ENCODE data around the gene FBL. TPM values are rescaled to one million over a fixed set of nuclear protein-coding genes. Genes with fewer than 3 reads are reported as not detected.

Gene FBL
- total RNA-seq, 1 donor from 2014 or later = 250 TPM

GRCh38 chr19:39839678-39840327 lies 6.4 kb downstream of the FBL start:
- H3K4me3 Mint-ChIP-seq (ENCODE audit: low read depth) = no peak overlapping the region
- no peaks in the 10 kb centered on the region for H3K27me3 Mint-ChIP-seq
- no peaks in the 10 kb centered on the region for H3K9me3 Mint-ChIP-seq (ENCODE audit: low read depth)
- no peak for TF ChIP-seq CTCF (IDR thresholded peaks at IDR 0.05; ENCODE audit: unreplicated experiment)
- no peak for DNase-seq (ENCODE audit: low spot score, unreplicated experiment)
- peaks cover 14% of the 10 kb centered on the region for H3K4me1 Mint-ChIP-seq (ENCODE audit: low read depth)
- H3K36me3 Mint-ChIP-seq (ENCODE audit: insufficient read depth) = peaks cover 13% of the 10 kb centered on the region
- peak overlapping the region; percentile 62 for H3K27ac Mint-ChIP-seq

GRCh38 chr19:39838569-39838968 lies 7.6 kb downstream of the FBL start:
- no peak overlapping the region for H3K27ac Mint-ChIP-seq

GRCh38 chr19:39837978-39838377 lies 8.2 kb downstream of the FBL start:
- Mint-ChIP-seq H3K27ac (no peak overlapping the region), H3K9me3 (ENCODE audit: low read depth) (no peaks in the 10 kb centered on the region), H3K4me1 (ENCODE audit: low read depth) (peaks cover 8% of the 10 kb centered on the region), H3K36me3 (ENCODE audit: insufficient read depth) (peaks cover 14% of the 10 kb centered on the region), H3K27me3 (no peaks in the 10 kb centered on the region), H3K4me3 (ENCODE audit: low read depth) (no peak overlapping the region)
- no peak for TF ChIP-seq CTCF (IDR thresholded peaks at IDR 0.05; ENCODE audit: unreplicated experiment)
- DNase-seq (ENCODE audit: low spot score, unreplicated experiment) = no peak

More at GRCh38 chr19:39838569-39838968, 7.6 kb downstream of the FBL start:
- peaks cover 8% of the 10 kb centered on the region for H3K4me1 Mint-ChIP-seq (ENCODE audit: low read depth)
- H3K9me3 Mint-ChIP-seq (ENCODE audit: low read depth) = no peaks in the 10 kb centered on the region
- no peak overlapping the region for H3K4me3 Mint-ChIP-seq (ENCODE audit: low read depth)
- TF ChIP-seq CTCF (IDR thresholded peaks at IDR 0.05; ENCODE audit: unreplicated experiment) = no peak
- no peak for DNase-seq (ENCODE audit: low spot score, unreplicated experiment)
- peaks cover 14% of the 10 kb centered on the region for H3K36me3 Mint-ChIP-seq (ENCODE audit: insufficient read depth)
- no peaks in the 10 kb centered on the region for H3K27me3 Mint-ChIP-seq

GRCh38 chr19:39834287-39834841 lies 11.8 kb downstream of the FBL start:
- DNase-seq (ENCODE audit: low spot score, unreplicated experiment) = no peak
- H3K36me3 Mint-ChIP-seq (ENCODE audit: insufficient read depth) = peaks cover 29% of the 10 kb centered on the region
- H3K9me3 Mint-ChIP-seq (ENCODE audit: low read depth) = no peaks in the 10 kb centered on the region
- H3K27ac Mint-ChIP-seq = peak overlapping the region; percentile 94
- H3K27me3 Mint-ChIP-seq = no peaks in the 10 kb centered on the region
- no peak for TF ChIP-seq CTCF (IDR thresholded peaks at IDR 0.05; ENCODE audit: unreplicated experiment)
- peaks cover 18% of the 10 kb centered on the region for H3K4me1 Mint-ChIP-seq (ENCODE audit: low read depth)
- H3K4me3 Mint-ChIP-seq (ENCODE audit: low read depth) = peak overlapping the region; percentile 86

- Mint-ChIP-seq H3K9me3 (ENCODE audit: low read depth) (no peaks in the 10 kb centered on the region), H3K4me3 (ENCODE audit: low read depth) (peak within 1 kb of the TSS; percentile 86), H3K27me3 (no peaks in the 10 kb centered on the region), H3K36me3 (ENCODE audit: insufficient read depth) (peaks cover 29% of the 10 kb centered on the region), H3K4me1 (ENCODE audit: low read depth) (peaks cover 18% of the 10 kb centered on the region), H3K27ac (peak within 1 kb of the TSS; percentile 94)
- peak; percentile 95 for DNase-seq (ENCODE audit: low spot score, unreplicated experiment)
- no peak for TF ChIP-seq CTCF (IDR thresholded peaks at IDR 0.05; ENCODE audit: unreplicated experiment)
Measured at GRCh38 chr19:39833464-39834286, 12.5 kb downstream of the FBL start, which contains the start of gene DYRK1B. Gene DYRK1B (minus strand): TSS chr19:39834162. CDS start chr19:39831867, 2,295 bp downstream.
